Cardiac muscle cell (in vitro differentiated cells and primary cell): ENCODE measurements around the gene THUMPD2. TPM values are rescaled to one million over a fixed set of nuclear protein-coding genes. Genes with fewer than 3 reads are reported as not detected.

Source experiments
- DNase-seq, 2 donors: peaks; one replicate each; pipeline versions ENCODE4 v3.0.0 to v3.0.0-alpha.2; 2010 to 2017; ENCODE audit warnings: low read depth in 1 of 2, low spot score in 1 of 2
- H3K27ac ChIP-seq: fragments of 200-600 bp; sonication (generic); 2 replicates; pipeline ENCODE4 v1.5.1; 2016
- H3K27me3 ChIP-seq: fragments of 200-600 bp; sonication (generic); 2 replicates; pipeline ENCODE4 v1.6.0; 2016; ENCODE audit warnings: control low read depth
- H3K36me3 ChIP-seq: fragments of 200-600 bp; sonication (generic); 2 replicates; pipeline ENCODE4 v1.5.1; 2016; ENCODE audit warnings: control low read depth
- H3K4me1 ChIP-seq: fragments of 200-600 bp; sonication (generic); 2 replicates; pipeline ENCODE4 v1.8.1; 2017; ENCODE audit warnings: low read depth, mild to moderate bottlenecking, mixed run types
- H3K4me3 ChIP-seq: fragments of 200-600 bp; sonication (generic); 2 replicates; pipeline ENCODE4 v1.5.1; 2016; ENCODE audit warnings: mild to moderate bottlenecking
- H3K9me3 ChIP-seq: fragments of 200-600 bp; sonication (generic); 2 replicates; pipeline ENCODE4 v1.5.1; 2017; ENCODE audit warnings: low read depth, mild to moderate bottlenecking, control low read depth
- polyA plus RNA-seq: library from polyadenylated mRNA; unstranded; fragments of >200 nt; fragmentation: Nextera tagmentation; extraction: Ambion mirVana; gene quantifications from 2 replicates; pipeline ENCODE4 v1.2.1, GENCODE V29; 2016
- total RNA-seq: library from RNA; depleted of rRNA; stranded (reverse); fragments of >200 nt; gene quantifications from 2 replicates; pipeline ENCODE4 v1.2.3, GENCODE V29; 2016
- TF ChIP-seq, protein P1 (sequence below): IDR thresholded peaks from 2 replicates; pipeline ENCODE4 v1.5.1; 2012; ENCODE audit warnings: low read depth, mild to moderate bottlenecking, low read length

Gene THUMPD2
- total and polyA plus RNA-seq, 2 experiments from 2014 or later: 8.4 to 11.8 TPM

DNA sequence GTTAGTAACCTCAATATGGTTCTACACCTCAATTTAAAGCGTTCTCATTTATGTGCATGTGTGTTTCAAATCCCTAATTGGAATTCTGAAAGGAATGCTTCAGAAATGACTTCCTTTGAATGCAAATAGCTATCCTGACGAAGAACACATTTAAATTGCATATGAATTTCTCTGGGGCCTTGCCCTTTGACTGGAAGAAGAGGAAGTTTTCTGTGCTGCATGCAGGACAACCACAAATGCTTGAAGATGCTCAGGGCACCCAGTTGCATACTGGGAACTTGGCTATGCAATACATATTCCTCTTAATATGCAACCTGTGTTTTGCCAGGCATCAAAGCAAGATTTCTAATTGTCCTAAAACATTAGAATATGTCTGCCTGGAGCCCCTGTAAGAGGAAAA lies 58.1 kb downstream of the THUMPD2 start:
- no peak for DNase-seq
- Histone ChIP-seq H3K9me3 (no peaks in the 10 kb centered on the region), H3K27me3 (no peaks in the 10 kb centered on the region), H3K4me1 (peaks cover 19% of the 10 kb centered on the region), H3K36me3 (no peaks in the 10 kb centered on the region), H3K27ac (no peak overlapping the region), H3K4me3 (no peak overlapping the region)
- TF ChIP-seq, protein P1, sequence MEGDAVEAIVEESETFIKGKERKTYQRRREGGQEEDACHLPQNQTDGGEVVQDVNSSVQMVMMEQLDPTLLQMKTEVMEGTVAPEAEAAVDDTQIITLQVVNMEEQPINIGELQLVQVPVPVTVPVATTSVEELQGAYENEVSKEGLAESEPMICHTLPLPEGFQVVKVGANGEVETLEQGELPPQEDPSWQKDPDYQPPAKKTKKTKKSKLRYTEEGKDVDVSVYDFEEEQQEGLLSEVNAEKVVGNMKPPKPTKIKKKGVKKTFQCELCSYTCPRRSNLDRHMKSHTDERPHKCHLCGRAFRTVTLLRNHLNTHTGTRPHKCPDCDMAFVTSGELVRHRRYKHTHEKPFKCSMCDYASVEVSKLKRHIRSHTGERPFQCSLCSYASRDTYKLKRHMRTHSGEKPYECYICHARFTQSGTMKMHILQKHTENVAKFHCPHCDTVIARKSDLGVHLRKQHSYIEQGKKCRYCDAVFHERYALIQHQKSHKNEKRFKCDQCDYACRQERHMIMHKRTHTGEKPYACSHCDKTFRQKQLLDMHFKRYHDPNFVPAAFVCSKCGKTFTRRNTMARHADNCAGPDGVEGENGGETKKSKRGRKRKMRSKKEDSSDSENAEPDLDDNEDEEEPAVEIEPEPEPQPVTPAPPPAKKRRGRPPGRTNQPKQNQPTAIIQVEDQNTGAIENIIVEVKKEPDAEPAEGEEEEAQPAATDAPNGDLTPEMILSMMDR: no peak

DNA sequence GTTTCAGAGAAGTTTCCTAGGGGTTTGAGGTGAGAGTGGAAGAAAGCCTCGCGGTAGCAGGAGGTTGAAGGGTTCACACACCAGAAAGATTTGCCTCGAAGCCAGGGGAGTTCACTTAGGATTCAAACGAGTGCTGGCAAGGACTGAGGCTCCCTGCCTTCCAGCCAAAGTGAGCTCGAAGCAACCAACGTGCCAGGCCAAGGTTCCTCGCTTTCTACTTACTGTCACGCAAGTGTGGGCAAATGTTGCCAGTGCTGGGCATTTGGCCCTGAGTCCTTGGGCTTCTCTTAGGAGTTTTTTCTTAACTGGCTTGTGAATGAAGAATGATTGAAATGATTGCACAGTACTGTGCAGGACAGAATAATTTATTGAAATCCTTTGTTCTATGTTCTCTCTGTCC lies 59.7 kb downstream of the THUMPD2 start:
- DNase-seq: no peak
- Histone ChIP-seq H3K9me3 (no peaks in the 10 kb centered on the region), H3K4me3 (no peak overlapping the region), H3K27ac (no peak overlapping the region), H3K4me1 (peaks cover 15% of the 10 kb centered on the region), H3K27me3 (no peaks in the 10 kb centered on the region), H3K36me3 (no peaks in the 10 kb centered on the region)
- TF ChIP-seq, protein P1: no peak

DNA sequence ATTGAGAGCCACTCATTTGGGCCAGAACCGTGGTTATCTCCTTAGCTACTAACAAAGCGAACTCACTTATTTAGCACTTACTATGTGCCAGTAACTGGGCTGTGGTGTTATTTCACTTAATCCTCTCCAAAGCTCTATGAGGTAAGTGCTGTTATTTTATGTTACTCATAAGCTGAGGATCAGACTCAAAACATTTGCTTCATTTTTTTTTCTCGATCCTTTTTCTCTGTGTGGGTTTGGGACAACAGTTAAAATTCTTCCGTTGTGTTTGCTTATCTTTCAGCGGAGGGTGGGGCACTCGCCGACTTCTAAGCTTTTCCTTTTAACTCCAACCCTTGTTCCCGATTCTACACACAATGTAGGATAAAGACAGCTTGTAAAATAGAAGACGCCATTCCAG lies 60.6 kb downstream of the THUMPD2 start:
- no peaks in the 10 kb centered on the region for H3K27me3 ChIP-seq
- H3K36me3 ChIP-seq: no peaks in the 10 kb centered on the region
- no peak overlapping the region for H3K4me3 ChIP-seq
- no peak for DNase-seq
- no peaks in the 10 kb centered on the region for H3K9me3 ChIP-seq
- TF ChIP-seq, protein P1: no peak
- H3K4me1 ChIP-seq: peaks cover 7% of the 10 kb centered on the region
- no peak overlapping the region for H3K27ac ChIP-seq

DNA sequence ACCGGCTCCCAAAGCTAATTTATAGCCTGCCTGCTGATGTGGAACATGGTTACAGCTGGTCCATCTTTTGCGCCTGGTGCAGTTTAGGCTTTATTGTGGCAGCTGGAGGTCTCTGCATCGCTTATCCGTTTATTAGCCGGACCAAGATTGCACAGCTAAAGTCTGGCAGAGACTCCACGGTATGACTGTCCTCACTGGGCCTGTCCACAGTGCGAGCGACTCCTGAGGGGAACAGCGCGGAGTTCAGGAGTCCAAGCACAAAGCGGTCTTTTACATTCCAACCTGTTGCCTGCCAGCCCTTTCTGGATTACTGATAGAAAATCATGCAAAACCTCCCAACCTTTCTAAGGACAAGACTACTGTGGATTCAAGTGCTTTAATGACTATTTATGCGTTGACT lies 62.0 kb downstream of the THUMPD2 start:
- no peak overlapping the region for H3K4me3 ChIP-seq
- no peak for DNase-seq
- no peaks in the 10 kb centered on the region for H3K4me1 ChIP-seq
- TF ChIP-seq, protein P1: no peak
- no peaks in the 10 kb centered on the region for H3K27me3 ChIP-seq
- no peak overlapping the region for H3K27ac ChIP-seq
- no peaks in the 10 kb centered on the region for H3K36me3 ChIP-seq
- H3K9me3 ChIP-seq: no peaks in the 10 kb centered on the region

GRCh38 chr2:39715822-39716221 lies 63.2 kb downstream of the THUMPD2 start:
- H3K36me3 ChIP-seq: no peaks in the 10 kb centered on the region
- DNase-seq: no peak
- H3K27me3 ChIP-seq: no peaks in the 10 kb centered on the region

More at GRCh38 chr2:39715822-39716221, 63.2 kb downstream of the THUMPD2 start:
- H3K9me3 ChIP-seq: no peaks in the 10 kb centered on the region
- H3K4me3 ChIP-seq: no peak overlapping the region
- no peak overlapping the region for H3K27ac ChIP-seq
- H3K4me1 ChIP-seq: no peaks in the 10 kb centered on the region
- TF ChIP-seq, protein P1: no peak
